ENCODE data around the gene UBE2Q2. TPM values are rescaled to one million over a fixed set of nuclear protein-coding genes. Genes with fewer than 3 reads are reported as not detected.
A peak's percentile ranks its signal among the peaks of the same experiment; 100 is the strongest.

Gene UBE2Q2
- total RNA-seq, 3 donors from 2014 or later (not counting 1 experiment from before 2014, with no cell fraction given): 39.5 to 64.6 (median 63.9) TPM

- no peak for TF ChIP-seq CTCF (IDR thresholded peaks at IDR 0.05)
- Mint-ChIP-seq H3K36me3 (peaks cover 6% of the 10 kb centered on the region), H3K4me1 (peaks cover 19 to 26% of the 10 kb centered on the region in 2 donors), H3K4me3 (no peak overlapping the region), H3K27me3 (ENCODE audit: low read depth in 2 of 2) (no peaks in the 10 kb centered on the region), H3K27ac (peak overlapping the region in 1 of 2 donors; percentile 21), H3K9me3 (no peaks in the 10 kb centered on the region)
- H3K27ac ChIP-seq (ENCODE audit: low read length): no peak overlapping the region
- intact Hi-C loops (cut with micrococcal nuclease): loop anchor here (10.0 kb wide), 1 partner anchor 56 kb away; the partner anchor contains the start of gene UBE2Q2
- no peak for ATAC-seq
- no peaks in the 10 kb centered on the region for H3K9me3 ChIP-seq (ENCODE audit: control insufficient read depth, insufficient read depth, low read length)
- H3K36me3 ChIP-seq (ENCODE audit: control insufficient read depth, insufficient read depth, low read length): peaks cover 18% of the 10 kb centered on the region
- no peak for DNase-seq
- H3K27me3 ChIP-seq (ENCODE audit: control insufficient read depth, insufficient read depth, low read length): no peaks in the 10 kb centered on the region
- no peak overlapping the region for H3K4me3 ChIP-seq (ENCODE audit: low read length)
- H3K4me1 ChIP-seq (ENCODE audit: control insufficient read depth, insufficient read depth, low read length): peaks cover 18% of the 10 kb centered on the region
Measured at GRCh38 chr15:75900577-75900976, 57.3 kb downstream of the UBE2Q2 start.

- intact Hi-C loops (cut with micrococcal nuclease): loop anchor here (10.0 kb wide), 1 partner anchor 57 kb away; the partner anchor contains the start of gene UBE2Q2
- Histone ChIP-seq H3K27me3 (ENCODE audit: control insufficient read depth, insufficient read depth, low read length) (no peaks in the 10 kb centered on the region), H3K9me3 (ENCODE audit: control insufficient read depth, insufficient read depth, low read length) (no peaks in the 10 kb centered on the region), H3K36me3 (ENCODE audit: control insufficient read depth, insufficient read depth, low read length) (peaks cover 18% of the 10 kb centered on the region), H3K27ac (ENCODE audit: low read length) (no peak overlapping the region), H3K4me3 (ENCODE audit: low read length) (no peak overlapping the region), H3K4me1 (ENCODE audit: control insufficient read depth, insufficient read depth, low read length) (peaks cover 18% of the 10 kb centered on the region)
- Mint-ChIP-seq H3K27ac (peak overlapping the region; percentile 52 to 69), H3K27me3 (ENCODE audit: low read depth in 2 of 2) (no peaks in the 10 kb centered on the region), H3K4me3 (peak overlapping the region; percentile 93), H3K4me1 (peaks cover 25 to 26% of the 10 kb centered on the region in 2 donors), H3K9me3 (no peaks in the 10 kb centered on the region), H3K36me3 (peaks cover 6% of the 10 kb centered on the region)
- ATAC-seq (no peak), DNase-seq (no peak)
- TF ChIP-seq CTCF (IDR thresholded peaks at IDR 0.05): no peak
- WGBS (ENCODE audit: insufficient coverage): 60% methylated on average over 8 of the region's 8 CpGs
Measured at GRCh38 chr15:75902129-75902557, 58.9 kb downstream of the UBE2Q2 start.

DNA sequence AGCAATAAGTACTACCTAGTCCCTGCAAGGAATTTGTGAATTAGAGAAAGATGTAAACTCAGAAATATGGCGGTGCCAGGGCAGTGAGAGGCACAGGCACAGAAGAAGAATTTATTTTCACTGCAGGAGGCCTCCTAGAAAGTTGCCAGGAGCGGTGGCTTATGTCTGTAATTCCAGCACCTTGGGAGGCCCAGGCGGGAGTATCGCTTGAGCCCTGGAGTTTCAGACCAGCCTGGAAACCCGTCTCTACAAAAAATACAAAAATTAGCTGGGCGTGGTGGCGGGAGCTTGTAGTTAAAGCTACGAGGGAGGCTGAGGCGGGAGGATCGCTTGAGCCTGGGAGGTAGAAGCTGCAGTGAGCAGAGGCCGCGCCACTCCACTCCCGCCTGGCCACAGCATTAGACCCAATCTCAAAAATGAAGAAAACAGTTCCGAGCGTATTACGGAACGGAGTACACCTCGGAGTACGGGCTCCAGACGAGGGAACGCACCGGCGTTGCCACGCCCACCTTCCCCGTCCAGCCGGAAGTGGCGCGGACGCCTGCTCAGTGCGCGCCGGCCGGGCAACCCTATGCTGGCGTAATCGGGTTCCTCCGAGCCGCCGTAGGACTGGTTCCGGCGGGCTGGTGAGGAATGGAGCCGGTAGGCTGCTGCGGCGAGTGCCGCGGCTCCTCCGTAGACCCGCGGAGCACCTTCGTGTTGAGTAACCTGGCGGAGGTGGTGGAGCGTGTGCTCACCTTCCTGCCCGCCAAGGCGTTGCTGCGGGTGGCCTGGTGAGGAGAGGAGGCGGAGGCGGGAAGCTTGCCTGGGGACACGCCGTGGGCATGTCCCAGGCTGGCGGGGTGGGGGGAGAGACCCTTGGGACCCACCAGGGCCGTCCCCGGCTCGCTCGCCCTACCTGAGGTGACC lies 60.3 kb downstream of the UBE2Q2 start, which contains the start of gene FBXO22:
FBXO22 (plus strand) TSS at position 548 of the 909 bp plus-strand sequence; CDS start at position 634, 86 bp downstream.
- DNase-seq (peak; percentile 85 to 93), ATAC-seq (peak; percentile 97 to 99 (median 97))
- peak within 1 kb of the TSS; percentile 62 for H3K4me3 ChIP-seq (ENCODE audit: low read length)
- Mint-ChIP-seq H3K9me3 (no peaks in the 10 kb centered on the region), H3K27me3 (ENCODE audit: low read depth in 2 of 2) (no peaks in the 10 kb centered on the region), H3K4me1 (peaks cover 25 to 26% of the 10 kb centered on the region in 2 donors), H3K4me3 (peak within 1 kb of the TSS; percentile 93), H3K36me3 (no peaks in the 10 kb centered on the region), H3K27ac (peak within 1 kb of the TSS; percentile 86 to 94)
- no peak for TF ChIP-seq CTCF (IDR thresholded peaks at IDR 0.05)
- H3K36me3 ChIP-seq (ENCODE audit: control insufficient read depth, insufficient read depth, low read length): peaks cover 12% of the 10 kb centered on the region
- WGBS (ENCODE audit: insufficient coverage): 3% methylated on average over 62 of the region's 63 CpGs
- H3K27ac ChIP-seq (ENCODE audit: low read length): peak within 1 kb of the TSS; percentile 52
- H3K9me3 ChIP-seq (ENCODE audit: control insufficient read depth, insufficient read depth, low read length): no peaks in the 10 kb centered on the region
- intact Hi-C loops (cut with micrococcal nuclease): loop anchor here (10.0 kb wide), 1 partner anchor 59 kb away; the partner anchor contains the start of gene UBE2Q2
- no peaks in the 10 kb centered on the region for H3K27me3 ChIP-seq (ENCODE audit: control insufficient read depth, insufficient read depth, low read length)
- H3K4me1 ChIP-seq (ENCODE audit: control insufficient read depth, insufficient read depth, low read length): peaks cover 18% of the 10 kb centered on the region

Measured in natural killer cell (primary cell).